Activated CD4-positive, alpha-beta T cell treated with anti-CD3 and anti-CD28 coated beads, Interleukin-2, Interleukin-6, amounts not matched to agents 100 ng/mL and 50 ng/mL, durations not matched to agents 16 hours and 8 hours (primary cell): ENCODE measurements around the gene NME7.
"Not testable (repeated sequence)": the region's sequence is repeated elsewhere in the genome, so short reads cannot be mapped to it uniquely, and the experiment has no call there.

Experiments
- DNase-seq: peaks from one replicate; pipeline ENCODE4 v3.0.0-alpha.2; 2020

The NME7 gene

GRCh38 chr1:169148472-169149252 lies 218.9 kb downstream of the NME7 start:
- DNase-seq = no peak

GRCh38 chr1:169146576-169147214 lies 220.9 kb downstream of the NME7 start:
- no peak for DNase-seq

GRCh38 chr1:169144941-169145626 lies 222.5 kb downstream of the NME7 start:
- no peak for DNase-seq

- no peak for DNase-seq
Measured at GRCh38 chr1:169143984-169144383, 223.6 kb downstream of the NME7 start.

- DNase-seq = no peak
Measured at GRCh38 chr1:169143346-169143745, 224.3 kb downstream of the NME7 start.

GRCh38 chr1:169142129-169142528 lies 225.5 kb downstream of the NME7 start:
- DNase-seq = no peak

GRCh38 chr1:169141356-169141755 lies 226.2 kb downstream of the NME7 start:
- DNase-seq = no peak

- DNase-seq = peak; percentile 75
Measured at GRCh38 chr1:169138866-169139670, 228.5 kb downstream of the NME7 start.

- no peak for DNase-seq
Measured at GRCh38 chr1:169137357-169137756, 230.2 kb downstream of the NME7 start.

GRCh38 chr1:169133801-169134502 lies 233.6 kb downstream of the NME7 start:
- no peak for DNase-seq

- no peak for DNase-seq
Measured at GRCh38 chr1:169133228-169133576, 234.4 kb downstream of the NME7 start.

GRCh38 chr1:169132512-169133227 lies 234.9 kb downstream of the NME7 start:
- no peak for DNase-seq

- DNase-seq = no peak
Measured at GRCh38 chr1:169130683-169131082, 236.9 kb downstream of the NME7 start.

GRCh38 chr1:169129109-169129784 lies 238.3 kb downstream of the NME7 start:
- no peak for DNase-seq

- peak; percentile 34 for DNase-seq
Measured at GRCh38 chr1:169128562-169128961, 239.0 kb downstream of the NME7 start.

GRCh38 chr1:169127305-169127704 lies 240.3 kb downstream of the NME7 start:
- no peak for DNase-seq

- DNase-seq = no peak
Measured at GRCh38 chr1:169126335-169126734, 241.3 kb downstream of the NME7 start.

- not testable (repeated sequence) for DNase-seq
Measured at GRCh38 chr1:169125597-169125996, 242.0 kb downstream of the NME7 start.

GRCh38 chr1:169124459-169124858 lies 243.1 kb downstream of the NME7 start:
- no peak for DNase-seq

GRCh38 chr1:169122976-169123375 lies 244.6 kb downstream of the NME7 start:
- no peak for DNase-seq
